IMR-90 (cell line): Measurements from ENCODE around the gene CDK6. TPM values are rescaled to one million over a fixed set of nuclear protein-coding genes. Genes with fewer than 3 reads are reported as not detected.
"Not testable (repeated sequence)": the region's sequence is repeated elsewhere in the genome, so short reads cannot be mapped to it uniquely, and the experiment has no call there.

Experiments
- ATAC-seq: fragments of 200-7000 bp; cut with Tn5 transposase; 2 replicates; pipeline ENCODE4 v1.9.1; 2020; ENCODE audit warnings: low read depth, mild to moderate bottlenecking, moderate library complexity
- BruUV-seq: library from RNA; stranded (reverse); fragments of 400-500 nt; replicated peaks from 2 replicates; lab custom pipeline; 2021; lab: Mats Ljungman, UMichigan
- CTCF ChIA-PET: fragments of 300-600 bp; formaldehyde crosslinking; extraction: SDS; loops from one replicate; lab custom pipeline; 2021; ENCODE audit warnings: antibody characterized with exemption; lab: Yijun Ruan, JAX
- POLR2A ChIA-PET: fragments of 300-600 bp; sonication (Branson Sonifier 250); formaldehyde crosslinking; loops from one replicate; lab custom pipeline; 2022; ENCODE audit warnings: antibody characterized with exemption; ENCODE audit not compliant: unreplicated experiment; lab: Charles Lee
- DNase-seq: peaks from one replicate; pipeline ENCODE4 v3.0.0; 2013
- H2AFZ ChIP-seq: replicated peaks from 2 replicates; pipeline ENCODE3; 2013; ENCODE audit warnings: low read length, mild to moderate bottlenecking; ENCODE audit not compliant: poor library complexity
- H2AK5ac ChIP-seq: 2 replicates; pipeline ENCODE4 v1.6.1; 2013; ENCODE audit warnings: low read depth, low read length, inconsistent platforms
- H2AK9ac ChIP-seq: replicated peaks from 2 replicates; pipeline ENCODE3; 2013; ENCODE audit warnings: mild to moderate bottlenecking, low read depth, low read length, moderate library complexity; ENCODE audit not compliant: poor library complexity
- H2BK120ac ChIP-seq: 2 replicates; pipeline ENCODE4 v1.6.1; 2013; ENCODE audit warnings: low read depth, low read length, inconsistent platforms
- H2BK15ac ChIP-seq: 3 replicates; pipeline ENCODE4 v1.6.1; 2013; ENCODE audit warnings: low read depth, low read length, inconsistent platforms
- H2BK20ac ChIP-seq: 2 replicates; pipeline ENCODE4 v1.6.1; 2013; ENCODE audit warnings: low read depth, mild to moderate bottlenecking, inconsistent platforms, low read length, moderate library complexity
- H2BK5ac ChIP-seq: 2 replicates; pipeline ENCODE4 v1.6.1; 2013; ENCODE audit warnings: mild to moderate bottlenecking, low read depth, low read length, inconsistent platforms; ENCODE audit not compliant: poor library complexity, severe bottlenecking
- H3K14ac ChIP-seq: replicated peaks from 2 replicates; pipeline ENCODE4 v1.6.1; 2013; ENCODE audit warnings: low read depth, low read length, inconsistent platforms
- H3K18ac ChIP-seq: 2 replicates; pipeline ENCODE4 v1.6.1; 2013; ENCODE audit warnings: low read depth, low read length, control low read depth
- H3K23ac ChIP-seq: 2 replicates; pipeline ENCODE4 v1.6.1; 2013; ENCODE audit warnings: low read depth, low read length, inconsistent platforms
- H3K27ac ChIP-seq: 2 replicates; pipeline ENCODE4 v1.5.1; 2013; ENCODE audit warnings: mild to moderate bottlenecking, control low read depth, low read length; ENCODE audit not compliant: insufficient read depth
- H3K27me3 ChIP-seq: 2 replicates; pipeline ENCODE4 v1.6.1; 2013; ENCODE audit warnings: low read length; ENCODE audit not compliant: control insufficient read depth, insufficient read depth
- H3K36me3 ChIP-seq: 2 replicates; pipeline ENCODE4 v1.6.1; 2013; ENCODE audit warnings: low read length, mixed read lengths; ENCODE audit not compliant: control insufficient read depth, insufficient read depth
- H3K4ac ChIP-seq: 2 replicates; pipeline ENCODE4 v1.6.1; 2013; ENCODE audit warnings: low read depth, low read length, inconsistent platforms
- H3K4me1 ChIP-seq: 2 replicates; pipeline ENCODE4 v1.6.1; 2013; ENCODE audit warnings: low read length, mixed read lengths; ENCODE audit not compliant: control insufficient read depth, insufficient read depth
- H3K4me2 ChIP-seq: 2 replicates; pipeline ENCODE4 v1.6.1; 2013; ENCODE audit warnings: low read depth, mild to moderate bottlenecking, control low read depth, low read length, moderate library complexity
- H3K4me3 ChIP-seq: 2 replicates; pipeline ENCODE4 v1.5.1; 2013; ENCODE audit warnings: low read depth, mild to moderate bottlenecking, control low read depth, low read length, moderate library complexity; ENCODE audit not compliant: insufficient read depth
- H3K56ac ChIP-seq: 2 replicates; pipeline ENCODE4 v1.6.1; 2013; ENCODE audit warnings: low read length, inconsistent platforms; ENCODE audit not compliant: insufficient read depth; ENCODE audit errors: extremely low read depth
- H3K79me1 ChIP-seq, 2 experiments: 2 replicates each; pipeline ENCODE4 v1.6.1; 2013; ENCODE audit warnings: low read length in 2 of 2, inconsistent platforms in 1 of 2, low read depth in 1 of 2
- H3K9ac ChIP-seq: 2 replicates; pipeline ENCODE4 v1.6.1; 2013; ENCODE audit warnings: low read depth, low read length, control low read depth
- H3K9me1 ChIP-seq: 2 replicates; pipeline ENCODE4 v1.6.1; 2013; ENCODE audit warnings: low read length, inconsistent platforms; ENCODE audit not compliant: insufficient read depth
- H3K9me3 ChIP-seq: 2 replicates; pipeline ENCODE4 v1.6.1; 2013; ENCODE audit warnings: low read length; ENCODE audit not compliant: control insufficient read depth, insufficient read depth
- H4K20me1 ChIP-seq: 2 replicates; pipeline ENCODE4 v1.6.1; 2013; ENCODE audit warnings: low read length, inconsistent platforms; ENCODE audit not compliant: insufficient read depth
- H4K5ac ChIP-seq: 2 replicates; pipeline ENCODE4 v1.6.1; 2013; ENCODE audit warnings: mild to moderate bottlenecking, low read depth, low read length, control low read depth
- H4K8ac ChIP-seq, 2 experiments: 2 replicates each; pipeline ENCODE4 v1.6.1; 2013; ENCODE audit warnings: low read depth in 2 of 2, low read length in 2 of 2, control low read depth in 1 of 2, inconsistent platforms in 1 of 2
- H4K91ac ChIP-seq: 2 replicates; pipeline ENCODE4 v1.6.1; 2013; ENCODE audit warnings: low read depth, low read length, inconsistent platforms; ENCODE audit not compliant: insufficient read depth
- WGBS, 2 experiments: methylation state at CpG; one replicate each; pipeline versions ENCODE4 v1.1.5 to v1.1.7; 2013; ENCODE audit warnings: missing lambda C conversion rate in 2 of 2; ENCODE audit not compliant: insufficient read length in 1 of 2; ENCODE audit errors: extremely low coverage in 2 of 2; 5-methylcytosine and 5-hydroxymethylcytosine counted together
- dilution Hi-C: fragments of 300-500 bp; cut with HindIII; formaldehyde crosslinking; loops from one replicate; pipeline ENCODE4 v1.14.3; 2018; ENCODE audit warnings: low sequenced_read_pairs; ENCODE audit not compliant: unreplicated experiment
- in situ Hi-C: fragments of 300-500 bp; cut with MboI; formaldehyde crosslinking; loops from 3 replicates; pipeline ENCODE4 v1.14.3; 2019; ENCODE audit warnings: low sequenced_read_pairs, inconsistent platforms, mixed read lengths
- intact Hi-C: fragments of 100-400 bp; cut with micrococcal nuclease; formaldehyde crosslinking; loops from 2 replicates; pipeline ENCODE4 v1.10.0; 2022
- polyA plus RNA-seq, 3 experiments: library from polyadenylated mRNA; depleted of rRNA; stranded (reverse); fragments of >200 nt; gene quantifications; 2 replicates each; pipeline ENCODE4 v1.2.3, GENCODE V29; 2012; ENCODE audit warnings: low replicate concordance in 1 of 3
- total RNA-seq: library from RNA; depleted of rRNA; stranded (reverse); fragments of >200 nt; gene quantifications from 2 replicates; pipeline ENCODE4 v1.2.3, GENCODE V29; 2012

CDK6 gene
- total and polyA plus RNA-seq, 2 of the 4 experiments (the other 2 are of a cell fraction), result 21.5 to 195 TPM

DNA sequence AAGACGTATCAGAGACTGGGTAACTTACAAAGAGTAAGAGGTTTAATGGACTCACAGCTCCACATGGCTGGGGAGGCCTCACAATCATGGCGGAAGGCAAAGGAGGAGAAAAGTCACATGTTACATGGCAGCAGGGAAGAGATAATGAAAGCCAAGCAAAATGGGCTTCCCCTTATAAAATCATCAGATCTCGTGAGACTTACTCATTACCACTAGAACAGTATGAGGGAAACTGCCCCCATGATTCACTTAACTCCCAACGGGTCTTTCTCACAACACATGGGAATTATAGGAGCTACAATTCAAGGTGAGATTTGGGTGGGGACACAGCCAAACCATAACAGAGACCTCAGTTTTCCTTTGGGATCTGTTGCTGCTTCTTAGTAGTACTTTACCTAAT lies 92.2 kb downstream of the CDK6 start:
- H3K56ac ChIP-seq, POLR2A ChIA-PET, H4K20me1 ChIP-seq, H3K27me3 ChIP-seq, H3K36me3 ChIP-seq, H4K91ac ChIP-seq, dilution Hi-C loops, H3K4me2 ChIP-seq, H4K5ac ChIP-seq, ATAC-seq, H3K27ac ChIP-seq, H3K23ac ChIP-seq, H4K8ac ChIP-seq, H3K4me3 ChIP-seq, H2AK9ac ChIP-seq, in situ Hi-C loops, DNase-seq, intact Hi-C loops, BruUV-seq, H2AFZ ChIP-seq, CTCF ChIA-PET, H2BK15ac ChIP-seq, H3K9ac ChIP-seq, H3K9me3 ChIP-seq: not testable (repeated sequence)
- Histone ChIP-seq H3K18ac (peak overlapping the region; percentile 50; the same call in 1 of the 2 replicates), H3K79me1 (peaks cover 14 to 62% of the 10 kb centered on the region in 2 experiments), H2BK5ac (peak overlapping the region; percentile 48), H2BK120ac (0 out of 2 replicates have a peak overlapping the region, but pooled peaks have one; percentile 9), H3K4me1 (peaks cover 19% of the 10 kb centered on the region), H3K9me1 (peaks cover 14% of the 10 kb centered on the region), H2BK20ac (peak overlapping the region; percentile 20; the same call in 1 of the 2 replicates), H3K4ac (peak overlapping the region; percentile 26; the same call in 1 of the 2 replicates), H3K14ac (0 out of 2 replicates have a peak overlapping the region, but pooled peaks have one; percentile 28), H2AK5ac (peak overlapping the region; percentile 56)
- no CpG with 5 or more reads among the region's 4 CpGs for WGBS, 2 experiments
